PC-3 (cell line): Measurements from ENCODE around the gene PLK1. TPM values are rescaled to one million over a fixed set of nuclear protein-coding genes. Genes with fewer than 3 reads are reported as not detected.
A peak's percentile ranks its signal among the peaks of the same experiment; 100 is the strongest.

ENCODE experiments used
- ATAC-seq: fragments of 200-7000 bp; cut with Tn5 transposase; 2 replicates; pipeline ENCODE4 v1.9.1; 2020; ENCODE audit warnings: mild to moderate bottlenecking, moderate library complexity
- BruUV-seq: library from RNA; stranded (reverse); fragments of 400-500 nt; replicated peaks from 2 replicates; lab custom pipeline; 2021; lab: Mats Ljungman, UMichigan
- CTCF ChIA-PET: fragments of 300-600 bp; sonication (Branson Sonifier 250); formaldehyde crosslinking; loops from one replicate; lab custom pipeline; 2022; ENCODE audit warnings: antibody characterized with exemption; lab: Charles Lee
- POLR2A ChIA-PET: fragments of 300-600 bp; sonication (Branson Sonifier 250); formaldehyde crosslinking; loops from one replicate; lab custom pipeline; 2022; ENCODE audit warnings: antibody characterized with exemption; ENCODE audit not compliant: unreplicated experiment; lab: Charles Lee
- DNase-seq: peaks from one replicate; pipeline ENCODE4 v3.0.0-alpha.2; 2015
- H2AFZ ChIP-seq: fragments of 300-600 bp; sonication (generic); 2 replicates; pipeline ENCODE4 v1.6.0; 2016; ENCODE audit warnings: antibody characterized with exemption, low read length
- H3F3A ChIP-seq: fragments of 300-600 bp; sonication (generic); one replicate; pipeline ENCODE4 v1.6.0; 2017; ENCODE audit warnings: antibody characterized with exemption, low read length, control low read depth, mild to moderate bottlenecking; ENCODE audit not compliant: unreplicated experiment
- H3K27ac ChIP-seq: fragments of 300-600 bp; sonication (generic); 2 replicates; pipeline ENCODE4 v1.5.1; 2016; ENCODE audit warnings: mild to moderate bottlenecking, low read length
- H3K27me3 ChIP-seq: fragments of 300-600 bp; sonication (generic); 2 replicates; pipeline ENCODE4 v1.6.1; 2016; ENCODE audit warnings: low read length, mixed read lengths
- H3K36me3 ChIP-seq: fragments of 300-600 bp; sonication (generic); 2 replicates; pipeline ENCODE4 v1.6.1; 2016; ENCODE audit warnings: low read depth, mixed run types, low read length, mixed read lengths
- H3K4me1 ChIP-seq: fragments of 300-600 bp; sonication (generic); 2 replicates; pipeline ENCODE4 v1.5.1; 2016; ENCODE audit warnings: low read length; ENCODE audit not compliant: insufficient read depth
- H3K4me2 ChIP-seq: fragments of 300-600 bp; sonication (generic); 2 replicates; pipeline ENCODE4 v1.6.0; 2016; ENCODE audit warnings: low read length
- H3K4me3 ChIP-seq: fragments of 300-600 bp; sonication (generic); 2 replicates; pipeline ENCODE4 v1.5.1; 2016; ENCODE audit warnings: mild to moderate bottlenecking, low read length, mixed read lengths
- H3K79me2 ChIP-seq: fragments of 300-600 bp; sonication (generic); 2 replicates; pipeline ENCODE4 v1.6.1; 2017; ENCODE audit warnings: low read length, mixed read lengths
- H3K9ac ChIP-seq: fragments of 300-600 bp; sonication (generic); 2 replicates; pipeline ENCODE4 v1.6.0; 2016; ENCODE audit warnings: mild to moderate bottlenecking, low read length
- H3K9me2 ChIP-seq: fragments of 300-600 bp; sonication (generic); replicated peaks from 2 replicates; pipeline ENCODE4 v1.6.1; 2016; ENCODE audit warnings: mixed run types, low read length, mixed read lengths
- H3K9me3 ChIP-seq: fragments of 300-600 bp; sonication (generic); 2 replicates; pipeline ENCODE4 v1.6.1; 2016; ENCODE audit warnings: low read length, mixed read lengths
- H4K20me1 ChIP-seq: fragments of 300-600 bp; sonication (generic); 2 replicates; pipeline ENCODE4 v1.6.1; 2016; ENCODE audit warnings: low read length, mixed read lengths
- EZH2 ChIP-seq: fragments of 300-600 bp; sonication (generic); IDR thresholded peaks from one replicate; pipeline ENCODE4 v1.6.1; 2017; ENCODE audit warnings: antibody characterized with exemption, mild to moderate bottlenecking, low read length; ENCODE audit not compliant: unreplicated experiment
- EZH2phosphoT487 ChIP-seq: fragments of 300-600 bp; sonication (generic); IDR thresholded peaks from 2 replicates; pipeline ENCODE4 v1.6.1; 2018; ENCODE audit warnings: mild to moderate bottlenecking, antibody characterized with exemption, low read length, borderline replicate concordance
- intact Hi-C: fragments of 100-400 bp; cut with micrococcal nuclease; formaldehyde crosslinking; loops from 2 replicates; pipeline ENCODE4 v1.9.0; 2023
- total RNA-seq: library from RNA; depleted of rRNA; stranded (reverse); fragments of >200 nt; gene quantifications from 2 replicates; pipeline ENCODE4 v1.2.3, GENCODE V29; 2014
- TF ChIP-seq, protein P1 (sequence below): fragments of 300-600 bp; sonication (generic); conservative IDR thresholded peaks from 2 replicates; pipeline ENCODE4 v1.5.1; 2017; ENCODE audit warnings: antibody characterized with exemption, low read depth, mild to moderate bottlenecking, low read length

Gene PLK1
- total RNA-seq, 1 experiment from 2014 or later, result 58.6 TPM

DNA sequence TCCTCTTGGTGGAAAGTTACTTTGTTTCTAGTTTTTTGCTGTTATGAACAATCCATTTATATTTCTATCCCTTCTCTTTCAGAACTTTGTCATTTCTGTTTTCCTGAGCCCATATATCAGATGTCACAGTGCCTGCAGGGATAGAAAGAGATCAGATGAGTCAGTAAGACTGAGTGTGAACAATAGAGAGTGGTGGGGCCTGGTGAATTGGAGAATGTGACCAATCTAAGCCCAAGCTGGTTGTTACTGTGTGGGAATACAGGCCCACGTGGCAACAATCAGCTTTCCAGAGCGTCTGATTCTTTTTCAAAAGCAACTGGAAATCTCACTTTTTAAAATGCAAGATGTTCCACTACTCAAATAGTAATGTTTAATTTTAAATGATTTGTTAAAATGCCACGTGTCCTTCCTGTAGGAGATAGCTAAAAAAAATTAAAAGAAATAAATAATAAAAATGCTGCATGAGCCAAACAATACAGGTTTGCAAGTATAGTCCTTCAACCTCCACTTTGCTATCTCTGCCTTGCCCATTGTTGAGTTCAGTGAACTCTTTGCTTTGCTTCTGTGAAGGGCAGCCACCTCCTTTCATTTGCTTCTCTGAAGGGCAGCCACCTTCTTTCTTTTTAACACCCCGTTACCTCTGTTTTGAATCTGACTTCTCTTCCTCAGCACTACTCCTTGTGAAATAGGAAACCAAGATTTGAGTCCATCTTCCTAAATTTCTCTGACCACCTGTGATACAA lies 27.8 kb upstream of the PLK1 start:
- Histone ChIP-seq H3K9me3 (no peaks in the 10 kb centered on the region), H3K27ac (no peak overlapping the region), H3K27me3 (no peaks in the 10 kb centered on the region), H3K36me3 (peaks cover 7% of the 10 kb centered on the region), H2AFZ (no peak overlapping the region), H3F3A (no peaks in the 10 kb centered on the region), H4K20me1 (no peaks in the 10 kb centered on the region), H3K4me2 (no peak overlapping the region), H3K9me2 (no peaks in the 10 kb centered on the region), H3K4me1 (no peaks in the 10 kb centered on the region), H3K4me3 (no peak overlapping the region), H3K9ac (no peak overlapping the region), H3K79me2 (peaks cover 39% of the 10 kb centered on the region)
- DNase-seq (peak; percentile 35), ATAC-seq (no peak; the same call in 1 of the 2 replicates)
- ChIA-PET POLR2A (no interaction called here), CTCF (no interaction called here)
- intact Hi-C loops, result no loop called here
- TF ChIP-seq, protein P1, sequence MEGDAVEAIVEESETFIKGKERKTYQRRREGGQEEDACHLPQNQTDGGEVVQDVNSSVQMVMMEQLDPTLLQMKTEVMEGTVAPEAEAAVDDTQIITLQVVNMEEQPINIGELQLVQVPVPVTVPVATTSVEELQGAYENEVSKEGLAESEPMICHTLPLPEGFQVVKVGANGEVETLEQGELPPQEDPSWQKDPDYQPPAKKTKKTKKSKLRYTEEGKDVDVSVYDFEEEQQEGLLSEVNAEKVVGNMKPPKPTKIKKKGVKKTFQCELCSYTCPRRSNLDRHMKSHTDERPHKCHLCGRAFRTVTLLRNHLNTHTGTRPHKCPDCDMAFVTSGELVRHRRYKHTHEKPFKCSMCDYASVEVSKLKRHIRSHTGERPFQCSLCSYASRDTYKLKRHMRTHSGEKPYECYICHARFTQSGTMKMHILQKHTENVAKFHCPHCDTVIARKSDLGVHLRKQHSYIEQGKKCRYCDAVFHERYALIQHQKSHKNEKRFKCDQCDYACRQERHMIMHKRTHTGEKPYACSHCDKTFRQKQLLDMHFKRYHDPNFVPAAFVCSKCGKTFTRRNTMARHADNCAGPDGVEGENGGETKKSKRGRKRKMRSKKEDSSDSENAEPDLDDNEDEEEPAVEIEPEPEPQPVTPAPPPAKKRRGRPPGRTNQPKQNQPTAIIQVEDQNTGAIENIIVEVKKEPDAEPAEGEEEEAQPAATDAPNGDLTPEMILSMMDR, result no peak
- no peak for TF ChIP-seq EZH2
- TF ChIP-seq EZH2phosphoT487, result no peak
- no TSS peak for BruUV-seq

DNA sequence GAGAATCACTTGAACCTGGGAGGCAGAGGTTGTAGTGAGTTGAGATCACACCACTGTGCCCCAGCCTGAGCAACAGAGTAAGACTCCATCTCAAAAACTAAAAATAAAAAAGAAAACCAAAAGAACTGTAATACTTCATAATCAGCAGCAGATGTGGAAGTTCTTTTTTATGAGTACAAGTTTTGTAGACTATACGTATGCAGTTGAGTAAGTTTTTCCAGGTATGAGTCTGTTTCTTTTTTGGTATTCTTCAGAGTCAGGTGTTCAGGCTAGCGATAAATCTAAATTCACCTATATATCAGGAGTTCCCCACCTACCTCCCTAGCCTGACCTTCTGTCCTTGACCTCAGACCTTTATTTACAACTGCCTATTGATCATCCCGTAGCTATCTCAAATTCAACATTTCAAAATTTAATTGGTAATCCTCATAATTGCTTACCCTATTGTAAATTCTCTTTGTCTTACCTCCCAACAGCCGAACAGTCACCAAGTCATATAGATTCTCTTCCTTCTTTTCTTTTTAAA lies 26.7 kb upstream of the PLK1 start:
- ChIA-PET CTCF (no interaction called here), POLR2A (no interaction called here)
- no peaks in the 10 kb centered on the region for H3K9me2 ChIP-seq
- H3K79me2 ChIP-seq, result peaks cover 27% of the 10 kb centered on the region
- no peak overlapping the region for H3K9ac ChIP-seq
- BruUV-seq, result no TSS peak
- no peak overlapping the region for H2AFZ ChIP-seq
- no peaks in the 10 kb centered on the region for H3F3A ChIP-seq
- no peaks in the 10 kb centered on the region for H3K27me3 ChIP-seq
- no peak overlapping the region for H3K4me3 ChIP-seq
- no peaks in the 10 kb centered on the region for H3K4me1 ChIP-seq
- H3K4me2 ChIP-seq, result no peak overlapping the region
- no peak for ATAC-seq
- TF ChIP-seq EZH2 (no peak), EZH2phosphoT487 (no peak)
- TF ChIP-seq, protein P1, result no peak
- no peaks in the 10 kb centered on the region for H4K20me1 ChIP-seq
- H3K9me3 ChIP-seq, result no peaks in the 10 kb centered on the region
- intact Hi-C loops, result no loop called here
- H3K27ac ChIP-seq, result no peak overlapping the region
- DNase-seq, result no peak
- H3K36me3 ChIP-seq, result peaks cover 7% of the 10 kb centered on the region; the same call in 1 of the 2 replicates

DNA sequence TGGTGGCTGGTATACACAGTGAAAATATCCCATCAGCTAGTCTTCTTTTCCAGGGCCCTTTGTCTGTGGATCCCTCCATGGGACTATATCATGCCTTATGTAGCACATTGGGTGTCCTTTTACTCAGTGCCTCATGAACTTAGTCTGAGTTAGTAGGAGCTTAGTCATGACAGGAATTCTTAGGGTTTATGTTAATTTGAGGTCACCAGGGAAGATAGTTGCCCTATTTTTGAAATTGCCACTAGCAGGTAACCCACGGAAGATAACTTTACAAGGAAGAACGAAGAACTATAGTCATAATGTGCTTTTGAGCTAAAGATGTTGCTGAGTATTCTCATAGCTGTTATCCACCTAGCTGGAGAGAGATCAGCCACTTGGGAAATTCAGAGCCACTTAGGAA lies 14.8 kb upstream of the PLK1 start:
- CTCF ChIA-PET, result no interaction called here
- Histone ChIP-seq H3K4me1 (peaks cover 4% of the 10 kb centered on the region; the same call in 1 of the 2 replicates), H3K79me2 (no peaks in the 10 kb centered on the region), H3F3A (no peaks in the 10 kb centered on the region), H3K36me3 (peaks cover 57% of the 10 kb centered on the region), H3K27ac (no peak overlapping the region), H3K4me2 (no peak overlapping the region), H4K20me1 (no peaks in the 10 kb centered on the region), H3K9me2 (no peaks in the 10 kb centered on the region), H3K27me3 (no peaks in the 10 kb centered on the region), H3K9ac (no peak overlapping the region), H3K4me3 (no peak overlapping the region), H3K9me3 (no peaks in the 10 kb centered on the region), H2AFZ (no peak overlapping the region)
- ATAC-seq (no peak), DNase-seq (no peak)
- BruUV-seq, result no TSS peak
- TF ChIP-seq EZH2phosphoT487 (no peak), EZH2 (no peak)
- TF ChIP-seq, protein P1, result no peak
- intact Hi-C loops, result no loop called here
- POLR2A ChIA-PET, result no interaction called here
